ENCODE results near the gene VPREB3. TPM values are rescaled to one million over a fixed set of nuclear protein-coding genes. Genes with fewer than 3 reads are reported as not detected.

VPREB3 gene
- total and polyA plus RNA-seq, 4 donors: 0.39 to 1.4 TPM; not detected in 2

DNA sequence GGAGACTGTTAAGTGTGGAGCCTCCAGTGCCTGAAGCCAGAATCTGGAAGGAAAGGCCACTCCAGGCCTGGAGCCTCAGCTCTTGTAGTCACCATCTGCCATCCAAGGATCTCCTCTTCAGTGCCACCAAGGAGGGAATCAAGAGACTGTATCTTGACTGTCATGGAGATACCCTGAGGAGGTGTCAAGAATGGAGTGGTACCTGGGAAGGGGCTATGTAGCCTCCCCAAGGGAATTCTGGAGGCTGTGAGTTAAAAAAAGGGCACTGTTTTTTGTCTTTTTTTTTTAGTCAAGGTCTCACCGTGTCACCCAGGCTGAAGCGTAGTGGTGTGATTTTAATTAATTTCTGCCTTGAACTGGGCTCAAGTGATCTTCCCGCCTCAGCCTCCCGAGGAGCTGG lies 5.3 kb upstream of the VPREB3 start:
- TF ChIP-seq, protein P1, sequence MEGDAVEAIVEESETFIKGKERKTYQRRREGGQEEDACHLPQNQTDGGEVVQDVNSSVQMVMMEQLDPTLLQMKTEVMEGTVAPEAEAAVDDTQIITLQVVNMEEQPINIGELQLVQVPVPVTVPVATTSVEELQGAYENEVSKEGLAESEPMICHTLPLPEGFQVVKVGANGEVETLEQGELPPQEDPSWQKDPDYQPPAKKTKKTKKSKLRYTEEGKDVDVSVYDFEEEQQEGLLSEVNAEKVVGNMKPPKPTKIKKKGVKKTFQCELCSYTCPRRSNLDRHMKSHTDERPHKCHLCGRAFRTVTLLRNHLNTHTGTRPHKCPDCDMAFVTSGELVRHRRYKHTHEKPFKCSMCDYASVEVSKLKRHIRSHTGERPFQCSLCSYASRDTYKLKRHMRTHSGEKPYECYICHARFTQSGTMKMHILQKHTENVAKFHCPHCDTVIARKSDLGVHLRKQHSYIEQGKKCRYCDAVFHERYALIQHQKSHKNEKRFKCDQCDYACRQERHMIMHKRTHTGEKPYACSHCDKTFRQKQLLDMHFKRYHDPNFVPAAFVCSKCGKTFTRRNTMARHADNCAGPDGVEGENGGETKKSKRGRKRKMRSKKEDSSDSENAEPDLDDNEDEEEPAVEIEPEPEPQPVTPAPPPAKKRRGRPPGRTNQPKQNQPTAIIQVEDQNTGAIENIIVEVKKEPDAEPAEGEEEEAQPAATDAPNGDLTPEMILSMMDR (IDR thresholded peaks at IDR 0.05; ENCODE audit: control extremely low read depth, extremely low read depth): no peak
- no peaks in the 10 kb centered on the region for H3K27me3 ChIP-seq (ENCODE audit: control insufficient read depth in 3 of 3, insufficient read depth in 3 of 3, low read length in 2 of 3)
- ATAC-seq (ENCODE audit: insufficient read depth, low FRiP score): no peak
- 95 to 98% methylated on average over 4 of the region's 4 CpGs for WGBS, 2 donors
- peaks cover 0 to 19% (median 6%) of the 10 kb centered on the region in 5 donors for H3K4me1 ChIP-seq (ENCODE audit: control insufficient read depth in 5 of 5, insufficient read depth in 5 of 5, low read length in 5 of 5)
- no peaks in the 10 kb centered on the region for H3K9me3 ChIP-seq (ENCODE audit: control insufficient read depth in 4 of 4, insufficient read depth in 3 of 4, low read length in 3 of 4)
- no peaks in the 10 kb centered on the region for H3K36me3 ChIP-seq (ENCODE audit: control insufficient read depth in 4 of 4, insufficient read depth in 4 of 4, low read length in 4 of 4)
- no peak overlapping the region for H3K4me3 ChIP-seq
- no peak overlapping the region for H3K27ac ChIP-seq (ENCODE audit: low read depth in 1 of 2, low read length in 1 of 2)
- no peak for DNase-seq
- no peak overlapping the region for H3K9ac ChIP-seq (ENCODE audit: insufficient read depth in 1 of 2, low read length in 2 of 2)

DNA sequence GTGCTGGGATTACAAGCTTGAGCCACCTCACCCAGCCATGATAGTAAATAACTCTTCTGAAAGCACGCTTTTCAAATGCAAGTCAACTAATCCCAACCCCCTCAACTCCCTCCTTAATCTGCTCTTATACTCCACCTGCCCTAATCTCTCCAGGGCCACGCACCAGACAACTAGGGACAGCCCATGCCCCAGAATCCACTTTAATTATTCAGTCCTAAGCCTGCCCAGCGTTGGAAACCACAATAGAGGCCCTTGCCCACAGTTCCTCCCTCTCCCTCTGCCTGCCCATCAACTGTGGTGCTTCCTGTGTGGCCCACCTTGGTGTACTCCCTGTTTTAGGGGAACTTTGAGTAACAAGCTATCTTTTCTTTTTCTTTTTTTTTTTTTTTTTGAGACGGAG lies 2.7 kb upstream of the VPREB3 start:
- no peaks in the 10 kb centered on the region for H3K27me3 ChIP-seq (ENCODE audit: control insufficient read depth in 3 of 3, insufficient read depth in 3 of 3, low read length in 2 of 3)
- H3K27ac ChIP-seq (ENCODE audit: low read depth in 1 of 2, low read length in 1 of 2): no peak overlapping the region
- 12 to 43% methylated on average over 4 of the region's 4 CpGs for WGBS, 2 donors
- H3K4me3 ChIP-seq: no peak overlapping the region
- H3K36me3 ChIP-seq (ENCODE audit: control insufficient read depth in 4 of 4, insufficient read depth in 4 of 4, low read length in 4 of 4): no peaks in the 10 kb centered on the region
- ATAC-seq (ENCODE audit: insufficient read depth, low FRiP score): no peak
- no peak for DNase-seq
- TF ChIP-seq, protein P1 (IDR thresholded peaks at IDR 0.05; ENCODE audit: control extremely low read depth, extremely low read depth): no peak
- no peaks in the 10 kb centered on the region for H3K9me3 ChIP-seq (ENCODE audit: control insufficient read depth in 4 of 4, insufficient read depth in 3 of 4, low read length in 3 of 4)
- no peak overlapping the region for H3K9ac ChIP-seq (ENCODE audit: insufficient read depth in 1 of 2, low read length in 2 of 2)
- H3K4me1 ChIP-seq (ENCODE audit: control insufficient read depth in 5 of 5, insufficient read depth in 5 of 5, low read length in 5 of 5): peaks cover 0 to 2% (median 0%) of the 10 kb centered on the region in 5 donors

DNA sequence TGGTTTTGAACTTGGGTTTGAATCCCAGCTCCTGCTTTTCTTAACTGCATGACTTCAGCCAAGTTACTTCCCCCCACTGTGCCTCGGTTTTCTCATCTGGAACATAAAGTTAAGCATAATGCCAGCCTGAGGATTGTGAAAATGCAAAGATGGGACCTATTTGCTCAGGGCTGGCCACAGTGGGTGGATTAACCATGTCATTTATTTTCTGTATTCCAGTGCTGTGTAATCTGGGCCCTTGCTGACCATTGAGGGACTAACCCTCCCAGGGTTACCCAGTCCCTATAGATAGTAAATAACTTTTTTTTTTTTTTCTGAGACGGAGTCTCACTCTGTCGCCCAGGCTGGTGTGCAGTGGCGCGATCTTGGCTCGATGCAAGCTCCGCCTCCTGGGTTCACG lies 1.5 kb upstream of the VPREB3 start:
- H3K9me3 ChIP-seq (ENCODE audit: control insufficient read depth in 4 of 4, insufficient read depth in 3 of 4, low read length in 3 of 4): no peaks in the 10 kb centered on the region
- DNase-seq (no peak), ATAC-seq (ENCODE audit: insufficient read depth, low FRiP score) (no peak)
- no peak overlapping the region for H3K4me3 ChIP-seq
- WGBS, 2 donors: 75 to 82% methylated on average over 8 of the region's 8 CpGs
- no peaks in the 10 kb centered on the region for H3K36me3 ChIP-seq (ENCODE audit: control insufficient read depth in 4 of 4, insufficient read depth in 4 of 4, low read length in 4 of 4)
- TF ChIP-seq, protein P1 (IDR thresholded peaks at IDR 0.05; ENCODE audit: control extremely low read depth, extremely low read depth): no peak
- H3K9ac ChIP-seq (ENCODE audit: insufficient read depth in 1 of 2, low read length in 2 of 2): no peak overlapping the region
- no peak overlapping the region for H3K27ac ChIP-seq (ENCODE audit: low read depth in 1 of 2, low read length in 1 of 2)
- peaks cover 0 to 5% (median 2%) of the 10 kb centered on the region in 5 donors for H3K4me1 ChIP-seq (ENCODE audit: control insufficient read depth in 5 of 5, insufficient read depth in 5 of 5, low read length in 5 of 5)
- H3K27me3 ChIP-seq (ENCODE audit: control insufficient read depth in 3 of 3, insufficient read depth in 3 of 3, low read length in 2 of 3): no peaks in the 10 kb centered on the region

DNA sequence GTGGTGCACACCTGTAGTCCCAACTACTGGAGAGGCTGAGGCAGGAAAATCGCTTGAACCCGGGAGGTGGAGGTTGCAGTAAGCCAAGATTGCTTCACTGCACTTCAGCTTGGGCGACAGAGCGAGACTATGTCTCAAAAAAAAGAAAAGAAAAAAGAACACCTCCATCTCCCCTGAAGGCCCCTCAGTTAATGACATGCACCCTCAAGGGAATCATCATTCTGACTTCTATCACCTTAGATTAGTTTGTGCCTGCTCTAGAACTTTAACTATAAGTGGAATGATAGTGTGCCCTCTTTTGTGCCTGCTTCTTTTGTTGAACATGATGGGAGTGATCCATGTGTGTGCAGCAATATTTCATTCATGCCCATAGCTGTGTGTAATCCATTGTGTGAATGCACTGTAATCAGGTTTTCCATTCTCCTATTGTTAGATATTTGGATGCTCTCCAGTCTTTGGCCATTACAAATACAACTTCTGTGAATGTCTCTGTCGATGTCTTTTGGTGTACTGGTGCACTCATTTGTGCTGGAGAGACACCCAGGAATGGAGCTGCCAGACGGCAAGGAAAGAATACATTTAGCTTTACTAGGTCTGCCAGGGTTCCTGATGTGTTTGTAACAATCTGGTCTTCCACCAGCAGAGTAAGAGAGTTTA lies 883 bp upstream of the VPREB3 start:
- ATAC-seq (ENCODE audit: insufficient read depth, low FRiP score): no peak
- Histone ChIP-seq H3K9ac (ENCODE audit: insufficient read depth in 1 of 2, low read length in 2 of 2) (no peak overlapping the region), H3K4me1 (ENCODE audit: control insufficient read depth in 5 of 5, insufficient read depth in 5 of 5, low read length in 5 of 5) (peaks cover 0 to 10% (median 2%) of the 10 kb centered on the region in 5 donors), H3K9me3 (ENCODE audit: control insufficient read depth in 4 of 4, insufficient read depth in 3 of 4, low read length in 3 of 4) (no peaks in the 10 kb centered on the region), H3K27me3 (ENCODE audit: control insufficient read depth in 3 of 3, insufficient read depth in 3 of 3, low read length in 2 of 3) (no peaks in the 10 kb centered on the region), H3K4me3 (no peak overlapping the region), H3K27ac (ENCODE audit: low read depth in 1 of 2, low read length in 1 of 2) (no peak overlapping the region), H3K36me3 (ENCODE audit: control insufficient read depth in 4 of 4, insufficient read depth in 4 of 4, low read length in 4 of 4) (no peaks in the 10 kb centered on the region)
- TF ChIP-seq, protein P1 (IDR thresholded peaks at IDR 0.05; ENCODE audit: control extremely low read depth, extremely low read depth): no peak
- no peak for DNase-seq
- 73 to 77% methylated on average over 6 of the region's 6 CpGs for WGBS, 2 donors
